Measurements from ENCODE around the gene KRT7.

The KRT7 gene

DNA sequence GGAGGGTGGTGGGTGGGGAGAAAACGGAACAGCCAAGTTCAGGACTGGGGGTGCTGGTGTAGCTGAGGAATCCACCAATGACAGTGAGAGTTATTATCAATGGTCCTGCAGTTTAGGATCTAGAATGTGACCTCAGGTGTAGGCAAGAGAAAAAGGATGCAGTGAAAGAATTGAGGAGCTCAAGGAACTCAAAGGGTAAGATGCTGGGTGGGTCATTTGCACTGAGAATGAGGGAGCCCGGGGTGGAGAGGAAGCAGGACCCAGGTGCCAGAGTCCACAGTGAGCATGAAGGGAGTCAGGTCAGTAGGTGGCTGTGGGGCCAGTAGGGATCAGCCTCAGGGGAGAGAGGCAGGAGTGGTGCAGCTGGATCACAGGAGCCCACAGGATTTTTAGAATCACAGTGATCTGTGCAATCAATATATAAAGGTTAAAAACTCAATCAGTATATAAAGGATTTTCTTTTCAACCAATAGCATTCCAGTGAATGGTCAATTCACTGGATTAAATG is 3.2 kb upstream of the KRT7 start:
- no peaks in the 10 kb centered on the region for H3K36me3 ChIP-seq (ENCODE audit: control insufficient read depth in 2 of 2, insufficient read depth in 2 of 2, low read length in 2 of 2)
- no peak overlapping the region for H3K9ac ChIP-seq (ENCODE audit: low read depth in 1 of 2, low read length in 2 of 2)
- H3K4me1 ChIP-seq (ENCODE audit: control insufficient read depth in 2 of 2, insufficient read depth in 2 of 2, low read length in 2 of 2), result peaks cover 10 to 15% of the 10 kb centered on the region in 2 donors
- no peak overlapping the region for H3K27ac ChIP-seq (ENCODE audit: low read depth in 2 of 2, low read length in 2 of 2)
- no peaks in the 10 kb centered on the region for H3K9me3 ChIP-seq (ENCODE audit: control insufficient read depth in 2 of 2, low read length in 2 of 2)
- peaks cover 3 to 13% of the 10 kb centered on the region in 2 donors for H3K27me3 ChIP-seq (ENCODE audit: control insufficient read depth in 2 of 2, insufficient read depth in 2 of 2, low read length in 2 of 2)
- H3K4me3 ChIP-seq (ENCODE audit: low read length in 2 of 2), result no peak overlapping the region

DNA sequence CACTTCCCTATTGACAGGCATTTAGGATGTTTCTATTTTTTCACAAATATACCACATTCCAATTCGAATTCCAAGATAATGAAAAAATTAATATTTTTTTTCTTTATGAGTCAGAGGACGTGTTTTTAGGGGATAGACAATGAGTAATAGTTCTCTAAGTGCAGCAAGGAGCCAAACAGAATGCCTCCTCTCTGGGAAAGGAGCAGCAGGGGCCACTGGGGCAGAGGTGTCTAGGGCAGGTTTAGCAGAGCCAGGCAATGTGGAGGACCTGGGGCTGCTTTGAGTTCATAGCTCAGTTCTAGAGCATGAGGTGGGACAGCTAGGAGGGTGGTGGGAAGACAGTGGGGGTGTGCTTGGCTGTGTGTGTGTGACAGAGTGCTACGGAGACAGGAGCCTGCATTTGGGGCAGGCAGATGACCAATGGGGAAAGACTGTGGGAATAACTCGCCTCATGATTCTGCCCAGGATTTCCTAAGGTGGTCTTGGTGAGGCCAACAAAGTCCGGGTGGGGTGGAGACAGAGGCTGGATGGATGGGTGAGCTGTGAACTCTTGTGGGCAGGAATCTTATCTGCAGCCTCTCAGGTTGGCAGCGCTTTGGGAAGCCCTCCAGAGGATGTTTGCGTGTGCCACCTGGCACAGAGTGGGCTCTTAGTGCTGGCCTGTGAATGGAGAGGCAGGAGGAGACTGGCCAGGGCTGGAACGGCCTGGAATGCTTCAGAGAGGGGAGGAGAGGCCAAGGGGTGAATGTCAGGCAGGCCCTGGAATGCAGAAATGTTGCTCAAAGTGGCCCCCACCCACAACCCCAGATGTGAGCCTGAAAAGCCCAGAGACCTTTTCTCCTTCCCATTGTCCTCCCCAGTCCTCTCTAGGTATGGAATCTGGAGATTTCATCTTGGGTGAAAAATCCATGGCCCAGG is 2.4 kb upstream of the KRT7 start:
- Histone ChIP-seq H3K4me3 (ENCODE audit: low read length in 2 of 2) (no peak overlapping the region), H3K36me3 (ENCODE audit: control insufficient read depth in 2 of 2, insufficient read depth in 2 of 2, low read length in 2 of 2) (no peaks in the 10 kb centered on the region), H3K27ac (ENCODE audit: low read depth in 2 of 2, low read length in 2 of 2) (no peak overlapping the region), H3K4me1 (ENCODE audit: control insufficient read depth in 2 of 2, insufficient read depth in 2 of 2, low read length in 2 of 2) (peaks cover 10 to 20% of the 10 kb centered on the region in 2 donors), H3K27me3 (ENCODE audit: control insufficient read depth in 2 of 2, insufficient read depth in 2 of 2, low read length in 2 of 2) (peaks cover 3 to 13% of the 10 kb centered on the region in 2 donors), H3K9ac (ENCODE audit: low read depth in 1 of 2, low read length in 2 of 2) (no peak overlapping the region), H3K9me3 (ENCODE audit: control insufficient read depth in 2 of 2, low read length in 2 of 2) (no peaks in the 10 kb centered on the region)

DNA sequence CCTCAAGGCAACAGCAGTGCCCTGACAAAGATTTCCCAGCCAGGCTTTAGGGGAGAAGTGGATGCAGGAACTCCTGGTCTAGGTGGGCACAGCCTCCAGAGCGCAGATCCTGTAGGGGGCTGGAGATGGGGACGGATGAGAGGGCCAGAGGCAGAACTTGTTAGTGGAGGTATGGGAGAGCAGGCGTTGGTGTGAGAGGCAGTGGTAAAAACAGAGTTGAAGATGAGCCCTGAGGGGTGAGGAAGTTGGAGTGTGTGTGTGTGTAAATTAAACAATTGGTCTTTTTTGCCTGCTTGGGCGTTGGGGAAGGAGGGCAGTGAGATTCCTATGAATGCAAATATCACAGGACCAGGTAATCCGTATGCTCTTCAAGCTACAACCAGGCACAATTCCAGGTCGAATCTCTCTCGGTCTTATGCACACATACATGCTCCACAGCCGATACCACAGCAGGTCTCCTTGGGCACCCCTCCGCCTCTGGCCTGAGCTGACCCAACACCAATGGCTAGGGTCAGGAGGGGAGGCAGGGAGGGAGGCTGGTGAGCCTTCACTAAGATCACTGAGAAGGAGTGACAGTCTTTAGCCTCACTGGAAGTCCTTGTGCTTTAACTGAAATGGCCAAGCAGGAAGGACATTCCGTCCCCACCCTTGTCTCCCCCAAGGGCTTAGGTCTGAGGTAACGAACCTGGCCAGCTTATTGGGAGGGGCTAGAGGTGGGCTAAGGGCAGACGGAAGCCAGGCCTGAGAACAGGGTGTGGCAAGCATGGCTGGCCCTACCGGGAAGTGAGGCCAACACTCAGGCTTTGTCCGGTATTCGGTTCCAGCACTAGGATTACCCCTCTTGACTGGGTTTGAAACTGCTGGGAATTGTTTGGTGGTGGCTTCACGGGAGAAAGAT is 1.5 kb upstream of the KRT7 start:
- H3K4me3 ChIP-seq (ENCODE audit: low read length in 2 of 2), result no peak overlapping the region
- H3K9ac ChIP-seq (ENCODE audit: low read depth in 1 of 2, low read length in 2 of 2), result no peak overlapping the region
- H3K27me3 ChIP-seq (ENCODE audit: control insufficient read depth in 2 of 2, insufficient read depth in 2 of 2, low read length in 2 of 2), result peaks cover 3 to 13% of the 10 kb centered on the region in 2 donors
- H3K27ac ChIP-seq (ENCODE audit: low read depth in 2 of 2, low read length in 2 of 2), result no peak overlapping the region
- H3K36me3 ChIP-seq (ENCODE audit: control insufficient read depth in 2 of 2, insufficient read depth in 2 of 2, low read length in 2 of 2), result no peaks in the 10 kb centered on the region
- no peaks in the 10 kb centered on the region for H3K9me3 ChIP-seq (ENCODE audit: control insufficient read depth in 2 of 2, low read length in 2 of 2)
- peaks cover 10 to 25% of the 10 kb centered on the region in 2 donors for H3K4me1 ChIP-seq (ENCODE audit: control insufficient read depth in 2 of 2, insufficient read depth in 2 of 2, low read length in 2 of 2)

DNA sequence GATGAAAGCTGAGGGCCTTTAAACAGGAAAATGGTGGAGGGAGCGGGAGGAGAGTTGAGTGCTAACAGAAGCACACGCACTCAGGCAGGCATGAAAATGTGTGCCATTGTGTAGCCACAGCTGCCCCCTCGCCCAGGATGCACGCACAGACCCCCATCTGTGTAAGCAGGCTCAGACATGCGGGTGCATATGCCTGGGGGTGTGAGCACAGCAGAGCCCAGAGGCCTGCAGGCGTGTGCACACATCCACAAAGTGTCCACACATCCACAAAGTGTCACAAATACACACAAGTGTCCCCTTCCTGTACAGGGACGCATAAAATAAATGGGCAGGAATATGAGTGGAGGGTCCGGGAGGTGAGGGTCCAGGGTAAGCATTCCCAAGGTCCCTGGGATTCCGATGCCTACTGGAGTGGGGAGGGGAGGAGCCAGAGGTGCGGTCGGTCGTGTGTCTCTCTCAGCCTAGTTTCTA is 805 bp upstream of the KRT7 start:
- Histone ChIP-seq H3K4me3 (ENCODE audit: low read length in 2 of 2) (no peak overlapping the region), H3K27me3 (ENCODE audit: control insufficient read depth in 2 of 2, insufficient read depth in 2 of 2, low read length in 2 of 2) (peaks cover 3 to 13% of the 10 kb centered on the region in 2 donors), H3K36me3 (ENCODE audit: control insufficient read depth in 2 of 2, insufficient read depth in 2 of 2, low read length in 2 of 2) (no peaks in the 10 kb centered on the region), H3K27ac (ENCODE audit: low read depth in 2 of 2, low read length in 2 of 2) (no peak overlapping the region), H3K9ac (ENCODE audit: low read depth in 1 of 2, low read length in 2 of 2) (no peak overlapping the region), H3K4me1 (ENCODE audit: control insufficient read depth in 2 of 2, insufficient read depth in 2 of 2, low read length in 2 of 2) (peaks cover 10 to 26% of the 10 kb centered on the region in 2 donors), H3K9me3 (ENCODE audit: control insufficient read depth in 2 of 2, low read length in 2 of 2) (no peaks in the 10 kb centered on the region)

DNA sequence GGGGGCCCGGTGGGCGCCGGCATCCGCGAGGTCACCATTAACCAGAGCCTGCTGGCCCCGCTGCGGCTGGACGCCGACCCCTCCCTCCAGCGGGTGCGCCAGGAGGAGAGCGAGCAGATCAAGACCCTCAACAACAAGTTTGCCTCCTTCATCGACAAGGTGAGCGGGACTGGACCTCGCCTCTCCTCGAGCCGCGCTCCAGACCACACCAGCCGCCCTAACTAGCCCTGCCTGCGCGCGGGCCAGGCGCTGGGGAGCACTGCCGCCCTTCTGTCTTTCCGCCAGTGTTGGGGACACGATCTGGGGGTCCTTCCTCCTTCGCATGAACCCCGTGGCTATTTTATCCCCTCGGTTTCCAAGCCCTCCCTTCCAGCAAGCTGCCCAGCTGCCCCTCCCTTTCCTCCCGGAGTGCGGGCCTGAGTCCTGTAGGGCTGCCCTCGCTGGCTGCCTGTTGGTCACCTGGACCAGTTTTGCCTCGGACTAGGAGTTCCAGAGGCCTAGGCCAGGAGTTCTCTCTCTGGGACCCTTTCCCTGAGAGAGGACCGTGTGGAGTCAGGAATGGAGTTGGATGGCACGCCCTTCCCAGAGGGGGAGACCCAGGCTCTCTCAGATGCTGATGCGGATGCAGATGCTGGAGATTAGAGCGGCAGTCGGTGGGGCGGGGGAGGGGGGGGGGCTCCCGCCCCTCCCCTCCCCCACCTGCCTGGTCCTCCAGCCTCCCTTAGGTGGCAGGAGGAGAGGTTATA is 592 bp downstream of the KRT7 start:
- Histone ChIP-seq H3K9ac (ENCODE audit: low read depth in 1 of 2, low read length in 2 of 2) (no peak overlapping the region), H3K27me3 (ENCODE audit: control insufficient read depth in 2 of 2, insufficient read depth in 2 of 2, low read length in 2 of 2) (peaks cover 3 to 13% of the 10 kb centered on the region in 2 donors), H3K27ac (ENCODE audit: low read depth in 2 of 2, low read length in 2 of 2) (no peak overlapping the region), H3K36me3 (ENCODE audit: control insufficient read depth in 2 of 2, insufficient read depth in 2 of 2, low read length in 2 of 2) (no peaks in the 10 kb centered on the region), H3K4me1 (ENCODE audit: control insufficient read depth in 2 of 2, insufficient read depth in 2 of 2, low read length in 2 of 2) (peaks cover 10 to 26% of the 10 kb centered on the region in 2 donors), H3K4me3 (ENCODE audit: low read length in 2 of 2) (no peak overlapping the region), H3K9me3 (ENCODE audit: control insufficient read depth in 2 of 2, low read length in 2 of 2) (no peaks in the 10 kb centered on the region)

DNA sequence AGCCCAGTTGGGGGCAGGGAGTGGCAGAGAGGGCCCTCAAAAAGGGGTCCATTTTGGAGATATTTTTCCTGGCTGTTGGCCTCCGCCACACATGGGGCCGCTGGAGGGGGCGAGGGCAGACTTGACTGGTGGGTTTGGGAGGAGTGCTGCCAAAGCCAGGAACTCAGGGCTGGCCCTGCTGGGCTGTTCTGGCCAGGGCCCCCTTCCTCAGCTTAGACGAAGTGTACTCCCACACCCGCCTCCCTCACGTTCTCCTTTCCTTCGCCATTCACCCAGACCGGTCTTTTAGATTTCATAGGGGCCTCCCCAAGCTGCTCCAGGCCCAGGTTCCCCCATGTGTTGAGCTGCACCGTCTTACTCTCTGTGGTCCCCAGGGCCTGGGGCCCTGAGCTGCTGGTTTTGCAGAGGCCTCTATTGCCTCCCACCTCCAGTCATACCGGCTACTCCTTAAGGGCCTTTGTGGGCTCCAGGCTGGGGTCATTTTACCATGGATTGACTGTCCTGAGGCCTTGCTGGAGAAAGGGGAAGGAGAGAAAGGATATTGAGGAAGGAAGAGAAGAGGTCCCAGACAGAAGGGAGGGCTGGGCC is 1.3 kb downstream of the KRT7 start:
- Histone ChIP-seq H3K4me3 (ENCODE audit: low read length in 2 of 2) (no peak overlapping the region), H3K36me3 (ENCODE audit: control insufficient read depth in 2 of 2, insufficient read depth in 2 of 2, low read length in 2 of 2) (no peaks in the 10 kb centered on the region), H3K27me3 (ENCODE audit: control insufficient read depth in 2 of 2, insufficient read depth in 2 of 2, low read length in 2 of 2) (peaks cover 3 to 13% of the 10 kb centered on the region in 2 donors), H3K9ac (ENCODE audit: low read depth in 1 of 2, low read length in 2 of 2) (no peak overlapping the region), H3K4me1 (ENCODE audit: control insufficient read depth in 2 of 2, insufficient read depth in 2 of 2, low read length in 2 of 2) (peaks cover 10 to 26% of the 10 kb centered on the region in 2 donors), H3K9me3 (ENCODE audit: control insufficient read depth in 2 of 2, low read length in 2 of 2) (no peaks in the 10 kb centered on the region), H3K27ac (ENCODE audit: low read depth in 2 of 2, low read length in 2 of 2) (no peak overlapping the region)

DNA sequence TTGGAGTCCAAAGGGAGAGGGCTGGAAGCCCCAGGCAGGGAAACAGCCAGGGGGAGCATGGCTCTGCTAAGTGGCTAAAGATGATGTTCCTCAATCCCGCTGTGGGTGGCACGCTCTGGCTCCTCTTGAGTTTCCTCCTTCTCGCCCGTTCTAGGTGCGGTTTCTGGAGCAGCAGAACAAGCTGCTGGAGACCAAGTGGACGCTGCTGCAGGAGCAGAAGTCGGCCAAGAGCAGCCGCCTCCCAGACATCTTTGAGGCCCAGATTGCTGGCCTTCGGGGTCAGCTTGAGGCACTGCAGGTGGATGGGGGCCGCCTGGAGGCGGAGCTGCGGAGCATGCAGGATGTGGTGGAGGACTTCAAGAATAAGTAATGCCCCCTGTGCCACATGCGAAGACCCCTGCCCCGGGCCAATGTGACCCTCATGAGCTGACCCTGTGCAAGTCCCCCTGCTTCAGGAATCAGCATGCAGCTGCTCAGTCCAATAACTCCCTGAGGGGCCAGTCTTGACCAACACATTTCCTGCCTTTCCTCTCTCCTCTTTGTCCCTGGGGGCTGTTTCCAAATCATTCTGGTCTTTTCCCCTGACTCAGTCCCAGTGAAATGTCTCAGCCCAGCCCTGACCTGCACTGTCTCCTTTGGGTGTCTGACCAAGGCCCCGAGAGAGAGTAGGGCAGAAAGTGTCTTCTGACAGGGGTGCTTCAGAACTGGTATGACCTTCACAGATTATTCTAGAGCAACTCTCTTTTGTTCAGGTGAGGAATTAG is 2.1 kb downstream of the KRT7 start:
- H3K27ac ChIP-seq (ENCODE audit: low read depth in 2 of 2, low read length in 2 of 2), result no peak overlapping the region
- H3K9me3 ChIP-seq (ENCODE audit: control insufficient read depth in 2 of 2, low read length in 2 of 2), result no peaks in the 10 kb centered on the region
- H3K4me1 ChIP-seq (ENCODE audit: control insufficient read depth in 2 of 2, insufficient read depth in 2 of 2, low read length in 2 of 2), result peaks cover 10 to 26% of the 10 kb centered on the region in 2 donors
- peaks cover 3 to 13% of the 10 kb centered on the region in 2 donors for H3K27me3 ChIP-seq (ENCODE audit: control insufficient read depth in 2 of 2, insufficient read depth in 2 of 2, low read length in 2 of 2)
- H3K36me3 ChIP-seq (ENCODE audit: control insufficient read depth in 2 of 2, insufficient read depth in 2 of 2, low read length in 2 of 2), result no peaks in the 10 kb centered on the region
- no peak overlapping the region for H3K4me3 ChIP-seq (ENCODE audit: low read length in 2 of 2)
- no peak overlapping the region for H3K9ac ChIP-seq (ENCODE audit: low read depth in 1 of 2, low read length in 2 of 2)

DNA sequence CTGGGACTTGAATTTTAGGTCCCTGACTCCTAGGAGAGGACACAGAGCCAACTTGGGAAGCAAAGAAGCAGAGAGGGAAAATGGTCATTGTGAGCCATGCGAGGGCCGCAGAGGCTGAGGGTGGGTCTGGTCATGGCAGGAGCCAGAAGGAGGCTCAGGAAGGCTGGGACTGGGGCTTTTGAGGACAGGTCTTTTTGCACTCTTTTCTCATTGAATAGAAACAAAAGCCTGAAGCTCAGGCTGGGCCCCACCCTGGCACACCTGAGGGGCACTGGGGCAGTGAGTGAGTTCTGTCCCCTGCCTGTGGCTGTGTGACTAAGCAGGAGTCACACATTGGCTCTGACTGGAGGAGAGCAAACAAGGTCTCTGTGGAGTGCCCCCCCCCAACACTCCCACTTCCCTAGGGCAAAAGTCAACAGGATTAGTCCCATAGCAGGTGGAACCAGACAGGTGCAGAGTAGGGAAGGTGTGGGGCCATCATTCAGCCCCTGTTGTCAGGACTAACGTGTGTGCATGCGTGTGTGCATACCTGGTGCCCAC is 2.8 kb downstream of the KRT7 start:
- Histone ChIP-seq H3K4me3 (ENCODE audit: low read length in 2 of 2) (no peak overlapping the region), H3K27me3 (ENCODE audit: control insufficient read depth in 2 of 2, insufficient read depth in 2 of 2, low read length in 2 of 2) (peaks cover 3 to 13% of the 10 kb centered on the region in 2 donors), H3K4me1 (ENCODE audit: control insufficient read depth in 2 of 2, insufficient read depth in 2 of 2, low read length in 2 of 2) (peaks cover 10 to 26% of the 10 kb centered on the region in 2 donors), H3K9me3 (ENCODE audit: control insufficient read depth in 2 of 2, low read length in 2 of 2) (no peaks in the 10 kb centered on the region), H3K36me3 (ENCODE audit: control insufficient read depth in 2 of 2, insufficient read depth in 2 of 2, low read length in 2 of 2) (no peaks in the 10 kb centered on the region), H3K27ac (ENCODE audit: low read depth in 2 of 2, low read length in 2 of 2) (no peak overlapping the region), H3K9ac (ENCODE audit: low read depth in 1 of 2, low read length in 2 of 2) (no peak overlapping the region)
